Parathyroid adenoma (tissue), 2 donors: ENCODE results near the gene ZNF532.

ENCODE experiments used
- H2AFZ ChIP-seq: fragments of 300-600 bp; sonication (generic); one replicate; pipeline ENCODE4 v1.7.0; 2017; ENCODE audit warnings: antibody characterized with exemption, mild to moderate bottlenecking
- H3K27ac ChIP-seq: fragments of 300-600 bp; sonication (generic); one replicate; pipeline ENCODE4 v1.7.0; 2017
- H3K27me3 ChIP-seq: fragments of 300-600 bp; sonication (generic); one replicate; pipeline ENCODE4 v1.7.0; 2017; ENCODE audit warnings: low read length; ENCODE audit not compliant: control insufficient read depth, insufficient read depth
- H3K36me3 ChIP-seq: fragments of 300-600 bp; sonication (generic); one replicate; pipeline ENCODE4 v1.7.0; 2017; ENCODE audit warnings: low read length; ENCODE audit not compliant: control insufficient read depth, insufficient read depth
- H3K4me1 ChIP-seq: fragments of 300-600 bp; sonication (generic); one replicate; pipeline ENCODE4 v1.7.0; 2017; ENCODE audit warnings: control low read depth
- H3K4me2 ChIP-seq: fragments of 300-600 bp; sonication (generic); one replicate; pipeline ENCODE4 v1.7.0; 2017; ENCODE audit warnings: low read length
- H3K4me3 ChIP-seq: fragments of 300-600 bp; sonication (generic); one replicate; pipeline ENCODE4 v1.7.0; 2017; ENCODE audit warnings: low read depth, low read length
- H3K79me2 ChIP-seq: fragments of 300-600 bp; sonication (generic); one replicate; pipeline ENCODE4 v1.7.0; 2017; ENCODE audit warnings: control low read depth
- H3K9ac ChIP-seq: fragments of 300-600 bp; sonication (generic); one replicate; pipeline ENCODE4 v1.7.0; 2017; ENCODE audit warnings: mild to moderate bottlenecking
- H3K9me3 ChIP-seq: fragments of 300-600 bp; sonication (generic); one replicate; pipeline ENCODE4 v1.7.0; 2017; ENCODE audit warnings: low read length; ENCODE audit not compliant: control insufficient read depth
- TF ChIP-seq, protein P1 (sequence below): fragments of 300-600 bp; sonication (generic); IDR thresholded peaks from one replicate; pipeline ENCODE4 v1.7.0; 2017; ENCODE audit warnings: antibody characterized with exemption, mild to moderate bottlenecking
- donor health status: primary hyperparathyroidism.

ZNF532 gene

GRCh38 chr18:58988600-58988999, 123.9 kb downstream of the ZNF532 start:
- H3K27ac ChIP-seq: no peak overlapping the region
- no peaks in the 10 kb centered on the region for H3K27me3 ChIP-seq
- H3K4me1 ChIP-seq: no peaks in the 10 kb centered on the region
- no peak overlapping the region for H3K4me2 ChIP-seq
- H2AFZ ChIP-seq: no peak overlapping the region
- H3K79me2 ChIP-seq: no peaks in the 10 kb centered on the region
- no peaks in the 10 kb centered on the region for H3K36me3 ChIP-seq
- TF ChIP-seq, protein P1, sequence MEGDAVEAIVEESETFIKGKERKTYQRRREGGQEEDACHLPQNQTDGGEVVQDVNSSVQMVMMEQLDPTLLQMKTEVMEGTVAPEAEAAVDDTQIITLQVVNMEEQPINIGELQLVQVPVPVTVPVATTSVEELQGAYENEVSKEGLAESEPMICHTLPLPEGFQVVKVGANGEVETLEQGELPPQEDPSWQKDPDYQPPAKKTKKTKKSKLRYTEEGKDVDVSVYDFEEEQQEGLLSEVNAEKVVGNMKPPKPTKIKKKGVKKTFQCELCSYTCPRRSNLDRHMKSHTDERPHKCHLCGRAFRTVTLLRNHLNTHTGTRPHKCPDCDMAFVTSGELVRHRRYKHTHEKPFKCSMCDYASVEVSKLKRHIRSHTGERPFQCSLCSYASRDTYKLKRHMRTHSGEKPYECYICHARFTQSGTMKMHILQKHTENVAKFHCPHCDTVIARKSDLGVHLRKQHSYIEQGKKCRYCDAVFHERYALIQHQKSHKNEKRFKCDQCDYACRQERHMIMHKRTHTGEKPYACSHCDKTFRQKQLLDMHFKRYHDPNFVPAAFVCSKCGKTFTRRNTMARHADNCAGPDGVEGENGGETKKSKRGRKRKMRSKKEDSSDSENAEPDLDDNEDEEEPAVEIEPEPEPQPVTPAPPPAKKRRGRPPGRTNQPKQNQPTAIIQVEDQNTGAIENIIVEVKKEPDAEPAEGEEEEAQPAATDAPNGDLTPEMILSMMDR: no peak
- H3K9ac ChIP-seq: no peak overlapping the region
- H3K9me3 ChIP-seq: no peaks in the 10 kb centered on the region
- no peak overlapping the region for H3K4me3 ChIP-seq

GRCh38 chr18:58989184-58989759, 124.6 kb downstream of the ZNF532 start:
- no peaks in the 10 kb centered on the region for H3K4me1 ChIP-seq

DNA sequence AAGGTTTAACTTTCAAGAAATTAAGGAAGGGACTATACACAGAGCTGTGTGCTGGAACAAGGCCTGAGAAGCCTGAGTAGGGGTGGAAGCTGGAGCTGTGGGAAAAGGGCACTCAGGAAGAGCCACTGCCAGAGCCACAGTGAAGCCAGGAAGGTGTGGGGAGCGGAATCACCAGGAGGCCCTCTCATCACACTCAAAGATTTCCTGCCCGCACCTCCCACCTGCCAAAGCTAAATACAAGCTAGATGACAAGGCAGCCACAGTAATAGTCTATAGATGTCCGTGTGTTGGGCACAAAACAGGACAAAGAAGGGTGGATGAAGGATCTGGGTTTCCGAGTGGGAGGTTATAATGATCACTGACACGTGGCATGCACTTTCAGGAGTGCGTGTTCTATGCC, 126.0 kb downstream of the ZNF532 start:
- peak overlapping the region; percentile 6 for H2AFZ ChIP-seq
- H3K9me3 ChIP-seq: no peaks in the 10 kb centered on the region
- TF ChIP-seq, protein P1: no peak
- H3K4me2 ChIP-seq: no peak overlapping the region
- H3K4me1 ChIP-seq: no peaks in the 10 kb centered on the region
- no peaks in the 10 kb centered on the region for H3K36me3 ChIP-seq
- H3K27ac ChIP-seq: peak overlapping the region; percentile 61
- H3K4me3 ChIP-seq: no peak overlapping the region
- no peak overlapping the region for H3K9ac ChIP-seq
- no peaks in the 10 kb centered on the region for H3K27me3 ChIP-seq
- H3K79me2 ChIP-seq: no peaks in the 10 kb centered on the region

More at GRCh38 chr18:58989184-58989759, 124.6 kb downstream of the ZNF532 start:
- Histone ChIP-seq H3K36me3 (no peaks in the 10 kb centered on the region), H2AFZ (no peak overlapping the region), H3K4me2 (no peak overlapping the region), H3K9ac (no peak overlapping the region), H3K79me2 (no peaks in the 10 kb centered on the region), H3K4me3 (no peak overlapping the region), H3K27me3 (no peaks in the 10 kb centered on the region), H3K9me3 (no peaks in the 10 kb centered on the region), H3K27ac (no peak overlapping the region)
- TF ChIP-seq, protein P1: no peak

- Histone ChIP-seq H3K79me2 (no peaks in the 10 kb centered on the region), H2AFZ (no peak overlapping the region), H3K36me3 (no peaks in the 10 kb centered on the region), H3K27ac (peak overlapping the region; percentile 61), H3K4me2 (no peak overlapping the region), H3K4me3 (no peak overlapping the region), H3K9me3 (no peaks in the 10 kb centered on the region), H3K4me1 (no peaks in the 10 kb centered on the region), H3K9ac (no peak overlapping the region), H3K27me3 (no peaks in the 10 kb centered on the region)
- TF ChIP-seq, protein P1: no peak
Observed at GRCh38 chr18:58991167-58991798, 126.6 kb downstream of the ZNF532 start.
